HG03196 (cell line): ENCODE results near the gene NLRP6.

Experiments used
- ATAC-seq: cut with Tn5 transposase; IDR thresholded peaks from one replicate; pipeline ENCODE4 v1.9.1; 2021; ENCODE audit not compliant: unreplicated experiment

NLRP6 gene

GRCh38 chr11:255816-256215 lies 22.4 kb upstream of the NLRP6 start:
- ATAC-seq = no peak

DNA sequence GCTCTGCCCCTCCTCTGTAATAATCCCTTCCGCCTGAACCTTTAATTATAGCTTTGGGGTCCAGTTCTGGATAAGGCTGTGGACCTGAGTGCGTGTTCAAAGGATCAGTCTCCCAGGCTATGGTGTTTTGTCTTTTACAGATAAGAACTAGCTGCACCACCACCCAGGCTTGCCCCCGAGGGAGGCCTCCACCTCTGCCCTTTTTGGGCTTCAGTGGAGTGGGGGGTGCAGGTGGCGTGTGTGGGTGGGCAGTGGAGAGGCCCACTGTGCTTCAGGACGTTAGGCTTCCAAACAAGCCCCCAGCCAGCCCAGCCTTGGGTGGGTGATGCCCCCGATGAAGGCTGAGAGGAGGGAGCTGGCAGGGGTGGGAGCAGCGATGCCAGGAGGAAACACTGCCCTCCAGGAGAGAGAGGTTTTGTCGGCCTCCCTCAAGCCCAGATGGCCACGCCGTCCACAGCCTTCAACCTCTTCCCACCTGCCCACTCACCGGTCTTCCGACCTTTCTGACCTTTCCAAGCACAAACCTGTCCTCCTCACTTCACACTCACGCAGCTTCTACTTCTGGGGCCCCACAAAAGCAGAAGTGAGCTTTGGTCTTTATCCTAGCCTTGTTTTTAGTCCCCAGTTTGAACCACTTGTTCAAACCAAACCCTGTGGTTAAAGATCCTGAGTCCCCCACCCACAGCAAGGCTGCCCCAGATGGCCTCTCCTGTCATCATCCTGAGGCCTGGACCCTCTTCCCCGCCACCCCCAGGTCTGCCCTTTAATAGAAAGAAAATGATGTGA lies 21.1 kb upstream of the NLRP6 start:
- no peak for ATAC-seq

DNA sequence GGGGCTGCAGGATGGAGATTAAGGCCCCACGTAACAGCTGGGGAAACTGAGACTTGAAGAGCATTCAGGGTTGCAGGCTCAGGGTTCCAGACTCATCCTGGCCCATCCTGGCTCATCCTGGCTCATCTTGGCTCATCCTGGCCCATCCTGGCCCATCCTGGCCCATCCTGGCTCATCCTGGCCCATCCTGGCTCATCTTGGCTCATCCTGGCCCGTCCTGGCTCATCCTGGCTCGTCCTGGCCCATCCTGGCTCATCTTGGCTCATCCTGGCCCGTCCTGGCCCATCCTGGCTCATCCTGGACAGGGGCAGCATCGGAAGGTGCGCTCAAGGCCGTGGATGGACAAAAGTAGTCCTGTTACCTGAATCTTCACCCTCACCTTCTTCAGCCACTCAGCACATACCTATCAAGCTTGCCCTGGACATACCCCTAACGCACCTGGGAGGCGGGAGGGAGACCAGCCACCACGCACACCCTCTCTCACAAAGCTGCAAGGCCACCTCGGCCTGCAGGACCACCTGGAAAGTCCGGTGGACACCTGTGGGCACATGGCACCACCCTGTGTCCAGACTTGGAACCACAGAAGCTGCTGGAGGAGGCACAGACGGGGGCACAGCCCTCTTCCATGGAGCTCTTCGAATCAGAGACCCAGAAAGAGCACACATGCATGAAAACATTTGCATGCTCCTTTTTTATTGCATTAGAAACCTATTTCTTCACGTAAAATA lies 20.3 kb upstream of the NLRP6 start:
- ATAC-seq = no peak

- no peak for ATAC-seq
Measured at GRCh38 chr11:259413-259812, 18.8 kb upstream of the NLRP6 start.

DNA sequence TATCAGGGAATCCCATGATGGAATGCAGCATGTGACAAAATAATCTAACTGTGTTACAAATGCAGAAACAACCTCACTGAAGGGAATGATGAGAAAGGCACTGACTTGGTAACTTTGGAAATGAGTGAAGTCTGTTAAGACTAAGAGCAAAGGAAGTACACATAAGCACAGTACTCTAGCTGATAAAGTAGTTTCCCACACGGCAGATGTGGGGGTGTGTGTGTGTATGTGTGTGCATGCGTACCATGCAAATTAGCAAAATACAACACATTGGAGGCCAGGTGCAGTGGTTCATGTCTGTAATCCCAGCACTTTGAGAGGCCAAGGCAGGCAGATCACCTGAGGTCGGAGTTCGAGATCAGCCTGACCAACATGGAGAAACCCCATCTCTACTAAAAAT lies 16.6 kb upstream of the NLRP6 start:
- no peak for ATAC-seq

- ATAC-seq = no peak
Measured at GRCh38 chr11:266676-267439, 11.3 kb upstream of the NLRP6 start.

- ATAC-seq = no peak
Measured at GRCh38 chr11:267491-267994, 10.7 kb upstream of the NLRP6 start.

DNA sequence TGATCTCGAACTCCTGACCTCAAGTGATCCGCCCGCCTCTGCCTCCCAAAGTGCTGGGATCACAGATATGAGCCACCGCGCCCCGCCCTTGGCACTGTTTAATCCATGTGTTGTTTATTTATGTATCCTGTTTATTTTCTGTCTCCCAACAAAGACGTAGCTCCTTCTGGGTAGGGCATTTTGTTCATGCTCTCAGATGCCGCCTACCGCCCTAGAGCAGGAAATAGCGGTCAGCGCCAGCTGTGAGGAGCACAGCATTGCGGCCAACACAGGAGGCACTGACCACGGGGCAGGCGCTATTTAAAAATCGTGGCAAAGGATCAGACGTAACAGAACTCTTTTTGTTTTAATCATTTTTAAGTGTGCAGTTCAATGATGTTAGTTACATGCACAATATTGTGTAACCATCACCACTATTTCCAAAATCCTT lies 9.5 kb upstream of the NLRP6 start:
- ATAC-seq = peak; percentile 44

GRCh38 chr11:269146-269890 lies 8.9 kb upstream of the NLRP6 start:
- ATAC-seq = peak; percentile 70

DNA sequence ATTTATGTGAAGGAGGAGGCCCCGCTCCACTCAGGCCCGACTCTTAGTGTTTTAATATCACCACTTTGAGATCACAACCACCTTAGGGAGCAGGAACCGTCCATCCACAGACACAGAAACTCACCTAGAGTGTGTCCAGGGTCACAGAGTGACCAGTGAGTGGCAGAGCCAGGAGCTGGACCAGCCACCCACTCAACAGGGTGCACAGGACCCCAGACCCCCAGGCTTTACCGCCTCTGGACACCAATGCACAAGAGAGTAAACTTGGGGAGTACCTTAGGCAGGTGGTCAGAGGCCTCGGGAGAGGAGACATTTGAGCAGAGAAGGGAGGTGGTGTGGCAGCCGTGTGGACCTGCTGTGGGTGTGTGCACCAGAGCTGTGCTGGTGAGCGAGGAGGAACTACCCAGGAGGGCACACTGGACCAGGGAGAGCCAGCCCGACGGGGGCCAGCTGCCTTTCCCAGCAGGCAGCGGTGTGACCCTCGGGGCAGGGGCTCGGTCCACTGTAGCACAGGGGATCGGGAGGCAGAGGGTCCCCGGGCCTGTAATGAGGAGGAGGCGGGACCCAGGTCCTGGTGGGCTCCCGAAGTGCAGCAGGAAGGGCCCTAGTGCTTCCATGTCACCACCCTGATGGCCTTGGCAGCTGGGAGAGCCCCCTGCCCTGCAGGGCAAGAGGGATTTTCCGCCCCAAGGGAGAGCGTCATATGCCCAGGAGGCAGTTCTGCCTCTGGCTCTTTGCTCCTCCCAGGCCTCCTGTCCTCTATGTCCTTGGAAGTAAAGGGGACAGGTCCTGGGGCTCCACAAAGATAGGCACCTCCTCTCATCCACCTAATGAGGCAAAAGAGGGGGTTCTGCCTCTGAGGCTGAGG lies 7.5 kb upstream of the NLRP6 start:
- no peak for ATAC-seq

DNA sequence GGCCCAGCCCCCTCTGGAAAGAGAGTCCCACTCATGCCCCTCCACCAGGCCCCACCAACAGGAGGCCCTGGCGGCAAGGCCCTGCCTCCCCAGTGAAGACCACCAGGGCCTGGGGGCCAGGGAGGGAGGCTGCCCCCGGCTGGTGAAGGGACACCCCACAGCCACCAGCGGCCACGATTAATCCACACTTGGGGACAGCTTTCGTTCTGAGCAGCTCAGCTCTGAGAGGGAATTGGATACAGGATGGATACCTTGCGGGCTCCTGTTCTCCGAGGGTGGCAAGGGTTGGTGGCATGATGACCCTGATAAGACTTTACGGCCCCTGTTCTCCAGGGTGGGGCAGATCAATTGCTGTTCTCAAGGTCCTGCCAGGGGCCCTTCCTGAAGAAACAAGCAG lies 6.9 kb upstream of the NLRP6 start:
- ATAC-seq = no peak

DNA sequence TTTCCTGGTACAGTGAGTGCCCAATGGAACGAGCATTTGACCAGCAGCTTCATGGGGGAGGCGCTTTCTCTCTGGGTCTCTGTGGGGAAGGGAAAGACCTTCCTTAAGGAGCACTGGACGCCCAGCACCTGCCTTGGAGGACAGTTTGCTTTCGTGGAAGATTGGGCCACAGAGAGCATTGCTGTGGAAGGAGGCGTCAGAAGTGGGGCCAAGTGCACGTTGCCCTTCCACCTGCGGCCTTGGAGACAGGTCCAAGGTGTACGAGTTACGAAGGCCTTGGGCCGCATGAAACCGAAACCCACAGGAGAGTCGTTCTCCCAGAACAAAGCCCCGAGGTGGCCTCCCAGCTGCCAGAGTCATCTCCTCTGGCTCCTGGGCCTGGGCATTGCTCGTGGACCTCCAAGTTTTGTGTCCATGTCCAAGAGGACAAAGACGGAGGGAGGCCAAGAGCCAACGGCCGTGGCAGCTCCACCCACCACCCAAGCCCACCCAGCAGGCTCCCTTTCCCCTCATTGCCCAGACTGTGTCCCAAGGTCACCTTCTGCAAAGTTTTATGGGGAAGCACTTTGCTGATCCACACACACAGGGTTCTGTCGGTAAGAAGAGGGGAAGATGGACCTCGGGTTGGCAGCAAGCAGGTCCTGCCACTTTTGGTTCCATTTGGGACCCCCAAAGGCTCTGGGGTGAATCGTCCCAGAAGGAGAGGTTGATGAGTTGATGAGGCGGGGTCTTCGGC lies 5.8 kb upstream of the NLRP6 start:
- no peak for ATAC-seq

DNA sequence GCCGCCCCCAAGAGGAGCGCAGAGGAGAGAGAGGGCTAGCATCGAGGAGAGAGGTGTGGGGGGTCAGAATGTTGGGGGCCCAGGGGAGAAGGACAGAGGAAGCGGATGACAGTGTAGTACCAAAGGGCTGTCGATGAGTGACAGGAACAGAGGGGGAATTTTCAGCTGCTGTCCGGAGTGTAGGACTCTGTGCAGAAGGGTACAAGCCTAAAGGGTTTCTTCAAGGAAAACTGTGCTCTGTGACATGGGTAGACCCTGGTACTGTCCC lies 5.3 kb upstream of the NLRP6 start:
- ATAC-seq = no peak

- ATAC-seq = no peak
Measured at GRCh38 chr11:276219-276618, 2.0 kb upstream of the NLRP6 start.

GRCh38 chr11:279040-279965 lies 1.1 kb downstream of the NLRP6 start:
- no peak for ATAC-seq

GRCh38 chr11:279966-280705 lies 1.9 kb downstream of the NLRP6 start:
- no peak for ATAC-seq

DNA sequence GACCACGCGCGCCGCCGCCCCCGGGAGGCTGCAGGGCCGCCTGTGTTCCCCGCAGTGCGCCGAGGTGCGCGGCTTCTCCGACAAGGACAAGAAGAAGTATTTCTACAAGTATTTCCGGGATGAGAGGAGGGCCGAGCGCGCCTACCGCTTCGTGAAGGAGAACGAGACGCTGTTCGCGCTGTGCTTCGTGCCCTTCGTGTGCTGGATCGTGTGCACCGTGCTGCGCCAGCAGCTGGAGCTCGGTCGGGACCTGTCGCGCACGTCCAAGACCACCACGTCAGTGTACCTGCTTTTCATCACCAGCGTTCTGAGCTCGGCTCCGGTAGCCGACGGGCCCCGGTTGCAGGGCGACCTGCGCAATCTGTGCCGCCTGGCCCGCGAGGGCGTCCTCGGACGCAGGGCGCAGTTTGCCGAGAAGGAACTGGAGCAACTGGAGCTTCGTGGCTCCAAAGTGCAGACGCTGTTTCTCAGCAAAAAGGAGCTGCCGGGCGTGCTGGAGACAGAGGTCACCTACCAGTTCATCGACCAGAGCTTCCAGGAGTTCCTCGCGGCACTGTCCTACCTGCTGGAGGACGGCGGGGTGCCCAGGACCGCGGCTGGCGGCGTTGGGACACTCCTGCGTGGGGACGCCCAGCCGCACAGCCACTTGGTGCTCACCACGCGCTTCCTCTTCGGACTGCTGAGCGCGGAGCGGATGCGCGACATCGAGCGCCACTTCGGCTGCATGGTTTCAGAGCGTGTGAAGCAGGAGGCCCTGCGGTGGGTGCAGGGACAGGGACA lies 2.7 kb downstream of the NLRP6 start:
- ATAC-seq = no peak
